ENCODE measurements around the gene USP16. TPM values are rescaled to one million over a fixed set of nuclear protein-coding genes. Genes with fewer than 3 reads are reported as not detected.

The USP16 gene
- total and polyA plus RNA-seq, 2 of the 13 experiments (the other 11 are each of a cell fraction or from before 2014, with no cell fraction given), result 16.5 to 46.9 TPM

GRCh38 chr21:28992526-28993292 is 31.8 kb upstream of the USP16 start, which contains the start of gene LTN1 (continued):
- TF ChIP-seq, protein P1, sequence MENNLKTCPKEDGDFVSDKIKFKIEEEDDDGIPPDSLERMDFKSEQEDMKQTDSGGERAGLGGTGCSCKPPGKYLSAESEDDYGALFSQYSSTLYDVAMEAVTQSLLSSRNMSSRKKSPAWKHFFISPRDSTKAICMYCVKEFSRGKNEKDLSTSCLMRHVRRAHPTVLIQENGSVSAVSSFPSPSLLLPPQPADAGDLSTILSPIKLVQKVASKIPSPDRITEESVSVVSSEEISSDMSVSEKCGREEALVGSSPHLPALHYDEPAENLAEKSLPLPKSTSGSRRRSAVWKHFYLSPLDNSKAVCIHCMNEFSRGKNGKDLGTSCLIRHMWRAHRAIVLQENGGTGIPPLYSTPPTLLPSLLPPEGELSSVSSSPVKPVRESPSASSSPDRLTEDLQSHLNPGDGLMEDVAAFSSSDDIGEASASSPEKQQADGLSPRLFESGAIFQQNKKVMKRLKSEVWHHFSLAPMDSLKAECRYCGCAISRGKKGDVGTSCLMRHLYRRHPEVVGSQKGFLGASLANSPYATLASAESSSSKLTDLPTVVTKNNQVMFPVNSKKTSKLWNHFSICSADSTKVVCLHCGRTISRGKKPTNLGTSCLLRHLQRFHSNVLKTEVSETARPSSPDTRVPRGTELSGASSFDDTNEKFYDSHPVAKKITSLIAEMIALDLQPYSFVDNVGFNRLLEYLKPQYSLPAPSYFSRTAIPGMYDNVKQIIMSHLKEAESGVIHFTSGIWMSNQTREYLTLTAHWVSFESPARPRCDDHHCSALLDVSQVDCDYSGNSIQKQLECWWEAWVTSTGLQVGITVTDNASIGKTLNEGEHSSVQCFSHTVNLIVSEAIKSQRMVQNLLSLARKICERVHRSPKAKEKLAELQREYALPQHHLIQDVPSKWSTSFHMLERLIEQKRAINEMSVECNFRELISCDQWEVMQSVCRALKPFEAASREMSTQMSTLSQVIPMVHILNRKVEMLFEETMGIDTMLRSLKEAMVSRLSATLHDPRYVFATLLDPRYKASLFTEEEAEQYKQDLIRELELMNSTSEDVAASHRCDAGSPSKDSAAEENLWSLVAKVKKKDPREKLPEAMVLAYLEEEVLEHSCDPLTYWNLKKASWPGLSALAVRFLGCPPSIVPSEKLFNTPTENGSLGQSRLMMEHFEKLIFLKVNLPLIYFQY (CRISPR knock-in tag; IDR thresholded peaks at IDR 0.05; ENCODE audit: borderline replicate concordance), result no peak
- TF ChIP-seq EP300 (IDR thresholded peaks at IDR 0.05; ENCODE audit: low read depth in 2 of 2, low read length in 2 of 2) (peak; percentile 39 to 49; a peak in 2 of 4 replicates), EP300 (CRISPR knock-in tag; IDR thresholded peaks at IDR 0.05; ENCODE audit: borderline replicate concordance) (no peak; the same call in 1 of the 2 replicates), JDP2 (CRISPR knock-in tag; IDR thresholded peaks at IDR 0.05; ENCODE audit: borderline replicate concordance) (no peak), PTBP1 (IDR thresholded peaks at IDR 0.05; ENCODE audit: low read depth, low read length, poor library complexity, severe bottlenecking) (peak; percentile 67), CHD2 (IDR thresholded peaks at IDR 0.05; ENCODE audit: low read depth, low read length) (no peak), ZSCAN9 (CRISPR knock-in tag; IDR thresholded peaks at IDR 0.05; ENCODE audit: borderline replicate concordance) (no peak), ONECUT2 (CRISPR knock-in tag; IDR thresholded peaks at IDR 0.05) (no peak), KLF12 (CRISPR knock-in tag; IDR thresholded peaks at IDR 0.05; ENCODE audit: borderline replicate concordance) (peak; percentile 73; the same call in 1 of the 2 replicates), EZH2 (conservative IDR thresholded peaks at IDR 0.05; ENCODE audit: low read depth, low read length) (no peak), ZFP36L2 (CRISPR knock-in tag; IDR thresholded peaks at IDR 0.05) (no peak), TFAP4 (IDR thresholded peaks at IDR 0.05; ENCODE audit: borderline replicate concordance, low read depth) (peak; percentile 74; the same call in 1 of the 2 replicates), GTF2F1 (IDR thresholded peaks at IDR 0.05; ENCODE audit: low read length) (0 out of 2 replicates have a peak, but pooled peaks have one; percentile 12), NONO (IDR thresholded peaks at IDR 0.05) (no peak), NONO (CRISPR knock-in tag; conservative IDR thresholded peaks at IDR 0.05) (peak; percentile 80; the same call in 1 of the 2 replicates)
- TF ChIP-seq, protein P2, sequence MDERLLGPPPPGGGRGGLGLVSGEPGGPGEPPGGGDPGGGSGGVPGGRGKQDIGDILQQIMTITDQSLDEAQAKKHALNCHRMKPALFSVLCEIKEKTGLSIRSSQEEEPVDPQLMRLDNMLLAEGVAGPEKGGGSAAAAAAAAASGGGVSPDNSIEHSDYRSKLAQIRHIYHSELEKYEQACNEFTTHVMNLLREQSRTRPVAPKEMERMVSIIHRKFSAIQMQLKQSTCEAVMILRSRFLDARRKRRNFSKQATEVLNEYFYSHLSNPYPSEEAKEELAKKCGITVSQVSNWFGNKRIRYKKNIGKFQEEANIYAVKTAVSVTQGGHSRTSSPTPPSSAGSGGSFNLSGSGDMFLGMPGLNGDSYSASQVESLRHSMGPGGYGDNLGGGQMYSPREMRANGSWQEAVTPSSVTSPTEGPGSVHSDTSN (CRISPR knock-in tag; IDR thresholded peaks at IDR 0.05), result peak; percentile 90
- TF ChIP-seq, protein P3, sequence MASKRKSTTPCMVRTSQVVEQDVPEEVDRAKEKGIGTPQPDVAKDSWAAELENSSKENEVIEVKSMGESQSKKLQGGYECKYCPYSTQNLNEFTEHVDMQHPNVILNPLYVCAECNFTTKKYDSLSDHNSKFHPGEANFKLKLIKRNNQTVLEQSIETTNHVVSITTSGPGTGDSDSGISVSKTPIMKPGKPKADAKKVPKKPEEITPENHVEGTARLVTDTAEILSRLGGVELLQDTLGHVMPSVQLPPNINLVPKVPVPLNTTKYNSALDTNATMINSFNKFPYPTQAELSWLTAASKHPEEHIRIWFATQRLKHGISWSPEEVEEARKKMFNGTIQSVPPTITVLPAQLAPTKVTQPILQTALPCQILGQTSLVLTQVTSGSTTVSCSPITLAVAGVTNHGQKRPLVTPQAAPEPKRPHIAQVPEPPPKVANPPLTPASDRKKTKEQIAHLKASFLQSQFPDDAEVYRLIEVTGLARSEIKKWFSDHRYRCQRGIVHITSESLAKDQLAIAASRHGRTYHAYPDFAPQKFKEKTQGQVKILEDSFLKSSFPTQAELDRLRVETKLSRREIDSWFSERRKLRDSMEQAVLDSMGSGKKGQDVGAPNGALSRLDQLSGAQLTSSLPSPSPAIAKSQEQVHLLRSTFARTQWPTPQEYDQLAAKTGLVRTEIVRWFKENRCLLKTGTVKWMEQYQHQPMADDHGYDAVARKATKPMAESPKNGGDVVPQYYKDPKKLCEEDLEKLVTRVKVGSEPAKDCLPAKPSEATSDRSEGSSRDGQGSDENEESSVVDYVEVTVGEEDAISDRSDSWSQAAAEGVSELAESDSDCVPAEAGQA (IDR thresholded peaks at IDR 0.05; ENCODE audit: low read depth), result peak; percentile 75
- TF ChIP-seq, protein P3 (CRISPR knock-in tag; IDR thresholded peaks at IDR 0.05; ENCODE audit: borderline replicate concordance), result no peak

All from HepG2 (cell line).